ENCODE measurements around the gene FDXR.

DNA sequence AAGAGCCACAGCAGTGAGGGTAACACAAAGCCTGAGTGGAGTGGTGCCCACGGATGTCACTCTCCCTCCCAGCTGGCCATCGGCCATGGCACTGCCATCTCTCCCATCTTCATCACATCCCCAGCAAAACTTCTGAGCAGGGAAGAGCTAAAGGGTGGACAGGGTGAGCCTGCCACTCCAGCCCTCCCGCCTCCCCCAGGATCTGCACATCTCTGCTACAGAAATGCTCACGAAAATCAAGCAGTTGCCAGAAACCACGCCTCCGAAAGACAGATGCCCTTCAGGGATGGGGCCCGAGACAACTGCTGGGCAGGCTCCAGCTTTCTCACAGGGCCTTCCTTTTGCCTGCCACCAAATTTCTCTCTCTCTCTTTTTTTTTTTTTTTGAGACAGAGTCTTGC, 16.7 kb downstream of the FDXR start:
- TF ChIP-seq, protein P1, sequence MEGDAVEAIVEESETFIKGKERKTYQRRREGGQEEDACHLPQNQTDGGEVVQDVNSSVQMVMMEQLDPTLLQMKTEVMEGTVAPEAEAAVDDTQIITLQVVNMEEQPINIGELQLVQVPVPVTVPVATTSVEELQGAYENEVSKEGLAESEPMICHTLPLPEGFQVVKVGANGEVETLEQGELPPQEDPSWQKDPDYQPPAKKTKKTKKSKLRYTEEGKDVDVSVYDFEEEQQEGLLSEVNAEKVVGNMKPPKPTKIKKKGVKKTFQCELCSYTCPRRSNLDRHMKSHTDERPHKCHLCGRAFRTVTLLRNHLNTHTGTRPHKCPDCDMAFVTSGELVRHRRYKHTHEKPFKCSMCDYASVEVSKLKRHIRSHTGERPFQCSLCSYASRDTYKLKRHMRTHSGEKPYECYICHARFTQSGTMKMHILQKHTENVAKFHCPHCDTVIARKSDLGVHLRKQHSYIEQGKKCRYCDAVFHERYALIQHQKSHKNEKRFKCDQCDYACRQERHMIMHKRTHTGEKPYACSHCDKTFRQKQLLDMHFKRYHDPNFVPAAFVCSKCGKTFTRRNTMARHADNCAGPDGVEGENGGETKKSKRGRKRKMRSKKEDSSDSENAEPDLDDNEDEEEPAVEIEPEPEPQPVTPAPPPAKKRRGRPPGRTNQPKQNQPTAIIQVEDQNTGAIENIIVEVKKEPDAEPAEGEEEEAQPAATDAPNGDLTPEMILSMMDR (IDR thresholded peaks at IDR 0.05), result no peak
- no peak for TF ChIP-seq POLR2A (IDR thresholded peaks at IDR 0.05)
